ENCODE data around the gene SLC30A1. TPM values are rescaled to one million over a fixed set of nuclear protein-coding genes. Genes with fewer than 3 reads are reported as not detected.
A peak's percentile ranks its signal among the peaks of the same experiment; 100 is the strongest.
"Not testable (repeated sequence)": the region's sequence is repeated elsewhere in the genome, so short reads cannot be mapped to it uniquely, and the experiment has no call there.

The SLC30A1 gene
- 19.2 TPM for total RNA-seq

- intact Hi-C loops (cut with DNase I): loop anchor here (5.0 kb wide), 2 partner anchors 38 to 73 kb away; no protein-coding TSS in a partner anchor
- Histone ChIP-seq H3K4me3 (peak within 1 kb of the TSS; percentile 59 to 78), H3K4me1 (peaks cover 53% of the 10 kb centered on the region), H3K36me3 (peaks cover 0 to 6% of the 10 kb centered on the region in 2 donors), H3K27ac (peak within 1 kb of the TSS; percentile 94), H3K9me3 (no peaks in the 10 kb centered on the region), H3K27me3 (no peaks in the 10 kb centered on the region)
- TF ChIP-seq POLR2A (IDR thresholded peaks at IDR 0.05) (peak; percentile 45 to 88), CTCF (IDR thresholded peaks at IDR 0.05) (peak in 1 of 3 experiments; percentile 19), POLR2AphosphoS5 (IDR thresholded peaks at IDR 0.05; ENCODE audit: insufficient read depth in 1 of 2, low read depth in 1 of 2) (peak; percentile 89 to 93)
- DNase-seq (ENCODE audit: extremely low spot score in 2 of 2): peak in 1 of 2 donors; percentile 99
Measured at GRCh38 chr1:211578640-211579439, at the start of gene SLC30A1. TSS of gene SLC30A1 (minus strand) at chr1:211579161. CDS start at chr1:211578612, 549 bp downstream.

- Histone ChIP-seq H3K27ac (no peak overlapping the region), H3K4me1 (peaks cover 20% of the 10 kb centered on the region), H3K9me3 (no peaks in the 10 kb centered on the region), H3K36me3 (no peaks in the 10 kb centered on the region), H3K4me3 (no peak overlapping the region), H3K27me3 (no peaks in the 10 kb centered on the region)
- TF ChIP-seq POLR2A (IDR thresholded peaks at IDR 0.05): no peak
- TF ChIP-seq POLR2AphosphoS5 (IDR thresholded peaks at IDR 0.05; ENCODE audit: insufficient read depth in 1 of 2, low read depth in 1 of 2): no peak
- no peak for TF ChIP-seq CTCF (IDR thresholded peaks at IDR 0.05)
- DNase-seq (ENCODE audit: extremely low spot score in 2 of 2): no peak
- intact Hi-C loops (cut with DNase I): no loop called here
Measured at GRCh38 chr1:211628417-211628816, 49.5 kb upstream of the SLC30A1 start.

- DNase-seq (ENCODE audit: extremely low spot score in 2 of 2): no peak
- Histone ChIP-seq H3K4me3 (no peak overlapping the region), H3K9me3 (no peaks in the 10 kb centered on the region), H3K27me3 (no peaks in the 10 kb centered on the region), H3K36me3 (no peaks in the 10 kb centered on the region), H3K4me1 (peaks cover 9% of the 10 kb centered on the region), H3K27ac (no peak overlapping the region)
- intact Hi-C loops (cut with DNase I): no loop called here
- TF ChIP-seq POLR2A (IDR thresholded peaks at IDR 0.05) (no peak), CTCF (IDR thresholded peaks at IDR 0.05) (no peak)
Measured at GRCh38 chr1:211627259-211627658, 48.3 kb upstream of the SLC30A1 start.

GRCh38 chr1:211625866-211626265, 46.9 kb upstream of the SLC30A1 start:
- intact Hi-C loops (cut with DNase I); H3K9me3 ChIP-seq; H3K36me3 ChIP-seq; H3K27ac ChIP-seq; H3K4me3 ChIP-seq; H3K27me3 ChIP-seq; DNase-seq (ENCODE audit: extremely low spot score in 2 of 2): not testable (repeated sequence)
- peaks cover 12% of the 10 kb centered on the region for H3K4me1 ChIP-seq

GRCh38 chr1:211625040-211625439, 46.1 kb upstream of the SLC30A1 start:
- no peaks in the 10 kb centered on the region for H3K9me3 ChIP-seq
- H3K36me3 ChIP-seq: no peaks in the 10 kb centered on the region
- H3K27me3 ChIP-seq: no peaks in the 10 kb centered on the region
- no peak for TF ChIP-seq POLR2AphosphoS5 (IDR thresholded peaks at IDR 0.05; ENCODE audit: insufficient read depth in 1 of 2, low read depth in 1 of 2)
- TF ChIP-seq CTCF (IDR thresholded peaks at IDR 0.05): peak in 1 of 3 experiments; percentile 20
- no peak overlapping the region for H3K4me3 ChIP-seq
- intact Hi-C loops (cut with DNase I): no loop called here
- H3K4me1 ChIP-seq: peaks cover 6% of the 10 kb centered on the region
- H3K27ac ChIP-seq: no peak overlapping the region
- DNase-seq (ENCODE audit: extremely low spot score in 2 of 2): no peak
